Endothelial cell of umbilical vein (primary cell): ENCODE measurements around the gene VPS9D1. TPM values are rescaled to one million over a fixed set of nuclear protein-coding genes. Genes with fewer than 3 reads are reported as not detected.

Source experiments
- BruUV-seq: library from RNA; stranded (reverse); fragments of 400-500 nt; replicated peaks from 2 replicates; lab custom pipeline; 2021; lab: Mats Ljungman, UMichigan
- CTCF ChIA-PET: fragments of 300-600, 350-600 bp; sonication (Branson Sonifier 250); formaldehyde crosslinking; loops from one replicate; lab custom pipeline; 2021; ENCODE audit warnings: antibody characterized with exemption, inconsistent platforms; lab: Charles Lee
- POLR2A ChIA-PET: fragments of 300-600, 350-600 bp; sonication (Branson Sonifier 250); formaldehyde crosslinking; loops from one replicate; lab custom pipeline; 2021; ENCODE audit warnings: antibody characterized with exemption, inconsistent platforms; lab: Charles Lee
- DNase-seq: peaks from one replicate; pipeline ENCODE4 v3.0.0-alpha.2; 2011; ENCODE audit warnings: low read depth, low spot score
- FAIRE-seq: peaks from 2 replicates; lab custom pipeline; 2011; peaks lifted over from hg19 to GRCh38; lab: Jason Lieb, UNC
- H2AFZ ChIP-seq: 2 replicates; pipeline ENCODE4 v1.6.0; 2012; ENCODE audit warnings: low read depth, low read length, control low read depth, inconsistent platforms
- H3K27ac ChIP-seq: 2 replicates; pipeline ENCODE4 v1.5.1; 2011; ENCODE audit warnings: low read depth, mild to moderate bottlenecking, control low read depth, low read length, moderate library complexity; ENCODE audit not compliant: insufficient read depth
- H3K27me3 ChIP-seq, 2 experiments: 2 replicates each; pipeline versions ENCODE4 v1.6.0 to v1.6.1; 2011; ENCODE audit warnings: low read length in 2 of 2, mixed read lengths in 1 of 2; ENCODE audit not compliant: control insufficient read depth in 2 of 2, insufficient read depth in 2 of 2
- H3K36me3 ChIP-seq, 2 experiments: 2 replicates in 1 of 2; 3 replicates in 1 of 2; pipeline ENCODE4 v1.5.1; 2011; ENCODE audit warnings: low read length in 2 of 2, mild to moderate bottlenecking in 1 of 2, moderate library complexity in 1 of 2; ENCODE audit not compliant: control insufficient read depth in 2 of 2, insufficient read depth in 2 of 2; ENCODE audit errors: extremely low read depth in 1 of 2
- H3K4me1 ChIP-seq: 3 replicates; pipeline ENCODE4 v1.5.1; 2011; ENCODE audit warnings: mild to moderate bottlenecking, low read length; ENCODE audit not compliant: control insufficient read depth, insufficient read depth; ENCODE audit errors: extremely low read depth
- H3K4me2 ChIP-seq: 2 replicates; pipeline ENCODE4 v1.6.1; 2011; ENCODE audit warnings: low read length, control low read depth, mixed read lengths; ENCODE audit not compliant: insufficient read depth
- H3K4me3 ChIP-seq, 3 experiments: fragments of 200-600 bp in 1 of 3; sonication (generic), shearing (Covaris generic) in 1 of 3; replicated peaks in 1 of 3; 2 replicates each; pipeline ENCODE4 v1.5.1; 2011 to 2016; ENCODE audit warnings: control low read depth in 3 of 3, low read length in 3 of 3, mild to moderate bottlenecking in 2 of 3, inconsistent platforms in 1 of 3, low read depth in 1 of 3, moderate library complexity in 1 of 3; ENCODE audit not compliant: insufficient read depth in 1 of 3
- H3K79me2 ChIP-seq: 2 replicates; pipeline ENCODE4 v1.6.0; 2012; ENCODE audit warnings: low read length, inconsistent platforms; ENCODE audit not compliant: control insufficient read depth, insufficient read depth
- H3K9ac ChIP-seq: replicated peaks from 2 replicates; pipeline ENCODE3; 2011; ENCODE audit warnings: low read length, control low read depth; ENCODE audit not compliant: insufficient read depth; ENCODE audit errors: extremely low read depth
- H3K9me1 ChIP-seq: replicated peaks from 3 replicates; pipeline ENCODE4 v1.6.0; 2011; ENCODE audit warnings: mild to moderate bottlenecking, low read length; ENCODE audit not compliant: control insufficient read depth, insufficient read depth; ENCODE audit errors: extremely low read depth
- H3K9me3 ChIP-seq: replicated peaks from 2 replicates; pipeline ENCODE4 v1.5.1; 2012; ENCODE audit warnings: low read length, inconsistent platforms; ENCODE audit not compliant: control insufficient read depth, insufficient read depth
- H4K20me1 ChIP-seq: replicated peaks from 2 replicates; pipeline ENCODE3; 2011; ENCODE audit warnings: mild to moderate bottlenecking, low read length; ENCODE audit not compliant: control insufficient read depth, insufficient read depth; ENCODE audit errors: extremely low read depth
- EZH2 ChIP-seq: IDR thresholded peaks from 2 replicates; pipeline ENCODE4 v1.6.1; 2012; ENCODE audit warnings: borderline replicate concordance, low read depth, mild to moderate bottlenecking, moderate library complexity, low read length, inconsistent platforms; ENCODE audit not compliant: severe bottlenecking
- FOS ChIP-seq: IDR thresholded peaks from 2 replicates; pipeline ENCODE4 v1.6.1; 2011; ENCODE audit warnings: mild to moderate bottlenecking, low read length, moderate library complexity, borderline replicate concordance; ENCODE audit not compliant: insufficient read depth
- GATA2 ChIP-seq: IDR thresholded peaks from 2 replicates; pipeline ENCODE4 v1.7.0; 2011; ENCODE audit warnings: low read depth, mild to moderate bottlenecking, moderate library complexity, mixed read lengths, low read length; ENCODE audit not compliant: insufficient read length, insufficient read depth
- JUN ChIP-seq: IDR thresholded peaks from 2 replicates; pipeline ENCODE4 v1.6.1; 2011; ENCODE audit warnings: borderline replicate concordance, low read depth; ENCODE audit not compliant: insufficient read length, insufficient read depth
- MYC ChIP-seq: IDR thresholded peaks from one replicate; pipeline ENCODE4 v1.6.1; 2011; ENCODE audit warnings: mild to moderate bottlenecking, low read depth, low read length
- POLR2A ChIP-seq: IDR thresholded peaks from 2 replicates; pipeline ENCODE4 v1.6.1; 2012; ENCODE audit warnings: low read depth, mild to moderate bottlenecking, control low read depth, low read length
- POLR2AphosphoS5 ChIP-seq: IDR thresholded peaks from 2 replicates; pipeline ENCODE4 v1.6.1; 2012; ENCODE audit warnings: low read depth, mild to moderate bottlenecking, control low read depth, low read length, moderate library complexity; ENCODE audit not compliant: insufficient read depth
- dilution Hi-C: fragments of 300-500 bp; cut with MboI; formaldehyde crosslinking; loops from one replicate; pipeline ENCODE4 v1.15.0; 2019; ENCODE audit warnings: low sequenced_read_pairs; ENCODE audit not compliant: extremely low pct_ligation_motif_present
- intact Hi-C: fragments of 100-400 bp; cut with micrococcal nuclease; formaldehyde crosslinking; loops from one replicate; pipeline ENCODE4 v1.10.0; 2022
- polyA plus RNA-seq, 4 experiments: library from polyadenylated mRNA; depleted of rRNA in 3 of 4; stranded (reverse) in 3 of 4; unstranded in 1 of 4; fragments of >200 nt; gene quantifications; 2 replicates each; pipeline versions ENCODE4 v1.2.1 to v1.2.3, GENCODE V29; 2011 to 2012; ENCODE audit warnings: missing spikeins in 1 of 4
- total RNA-seq: library from RNA; stranded (reverse); gene quantifications from 2 replicates; pipeline ENCODE4 v1.2.3, GENCODE V29; 2021
- TF ChIP-seq, protein P1 (sequence below): IDR thresholded peaks from 2 replicates; pipeline ENCODE4 v1.6.1; 2011; ENCODE audit not compliant: insufficient read depth, insufficient read length
- TF ChIP-seq, protein P2 (sequence below), 2 donors: IDR thresholded peaks; 1 replicate in 1 of 2; 2 replicates in 1 of 2; pipeline ENCODE4 v1.5.1; 2011; ENCODE audit warnings: low read length in 2 of 2, mild to moderate bottlenecking in 2 of 2, moderate library complexity in 2 of 2, control low read depth in 1 of 2, inconsistent platforms in 1 of 2, low read depth in 1 of 2; ENCODE audit not compliant: insufficient read depth in 1 of 2; ENCODE audit errors: extremely low read depth in 1 of 2

The VPS9D1 gene
- total and polyA plus RNA-seq, 2 donors (not counting 3 experiments of a cell fraction or from before 2014, with no cell fraction given), result 15.5 to 17.3 TPM

DNA sequence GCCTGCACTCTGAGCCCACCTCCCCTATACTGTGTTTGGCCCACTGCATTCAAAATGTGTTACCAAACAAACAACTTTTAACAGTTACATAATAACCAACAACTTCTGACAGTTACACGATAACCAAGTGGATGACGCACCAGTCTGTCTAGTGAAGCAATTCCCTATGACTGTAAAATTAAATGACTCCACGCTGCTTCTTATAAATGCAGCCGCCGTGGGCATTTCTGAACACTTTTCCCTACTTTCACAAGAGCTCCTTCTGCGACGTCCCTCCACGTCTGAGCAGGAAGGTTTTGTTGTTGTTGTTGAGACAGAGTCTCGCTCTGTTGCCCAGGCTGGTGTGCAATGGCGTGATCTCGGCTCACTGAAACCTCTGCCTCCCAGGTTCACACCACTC lies 28.2 kb upstream of the VPS9D1 start:
- Histone ChIP-seq H3K9me1 (no peaks in the 10 kb centered on the region), H3K4me1 (no peaks in the 10 kb centered on the region), H3K79me2 (no peaks in the 10 kb centered on the region), H2AFZ (no peak overlapping the region), H3K4me3 (no peak overlapping the region), H4K20me1 (no peaks in the 10 kb centered on the region), H3K27ac (no peak overlapping the region), H3K9ac (no peak overlapping the region), H3K36me3 (peaks cover 0 to 5% of the 10 kb centered on the region in 2 experiments), H3K27me3 (no peaks in the 10 kb centered on the region), H3K9me3 (no peaks in the 10 kb centered on the region), H3K4me2 (no peak overlapping the region)
- CTCF ChIA-PET, result interaction anchor here (1.7 kb wide), 1 partner anchor 9 kb away, joined by 3 read pairs; no protein-coding TSS in a partner anchor
- FAIRE-seq, result no peak
- POLR2A ChIA-PET, result no interaction called here
- dilution Hi-C loops (no loop called here), intact Hi-C loops (no loop called here)
- DNase-seq, result no peak
- no TSS peak for BruUV-seq
- TF ChIP-seq GATA2 (no peak), MYC (no peak), POLR2AphosphoS5 (no peak), EZH2 (no peak), FOS (no peak), POLR2A (no peak), JUN (no peak)
- TF ChIP-seq, protein P1, sequence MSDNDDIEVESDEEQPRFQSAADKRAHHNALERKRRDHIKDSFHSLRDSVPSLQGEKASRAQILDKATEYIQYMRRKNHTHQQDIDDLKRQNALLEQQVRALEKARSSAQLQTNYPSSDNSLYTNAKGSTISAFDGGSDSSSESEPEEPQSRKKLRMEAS, result no peak
- TF ChIP-seq, protein P2, sequence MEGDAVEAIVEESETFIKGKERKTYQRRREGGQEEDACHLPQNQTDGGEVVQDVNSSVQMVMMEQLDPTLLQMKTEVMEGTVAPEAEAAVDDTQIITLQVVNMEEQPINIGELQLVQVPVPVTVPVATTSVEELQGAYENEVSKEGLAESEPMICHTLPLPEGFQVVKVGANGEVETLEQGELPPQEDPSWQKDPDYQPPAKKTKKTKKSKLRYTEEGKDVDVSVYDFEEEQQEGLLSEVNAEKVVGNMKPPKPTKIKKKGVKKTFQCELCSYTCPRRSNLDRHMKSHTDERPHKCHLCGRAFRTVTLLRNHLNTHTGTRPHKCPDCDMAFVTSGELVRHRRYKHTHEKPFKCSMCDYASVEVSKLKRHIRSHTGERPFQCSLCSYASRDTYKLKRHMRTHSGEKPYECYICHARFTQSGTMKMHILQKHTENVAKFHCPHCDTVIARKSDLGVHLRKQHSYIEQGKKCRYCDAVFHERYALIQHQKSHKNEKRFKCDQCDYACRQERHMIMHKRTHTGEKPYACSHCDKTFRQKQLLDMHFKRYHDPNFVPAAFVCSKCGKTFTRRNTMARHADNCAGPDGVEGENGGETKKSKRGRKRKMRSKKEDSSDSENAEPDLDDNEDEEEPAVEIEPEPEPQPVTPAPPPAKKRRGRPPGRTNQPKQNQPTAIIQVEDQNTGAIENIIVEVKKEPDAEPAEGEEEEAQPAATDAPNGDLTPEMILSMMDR (IDR thresholded peaks at IDR 0.05; ENCODE audit: extremely low read depth in 1 of 2, insufficient read depth in 1 of 2, low read depth in 1 of 2, low read length in 2 of 2), result no peak
